ENCODE data around the gene MYOM1.

DNA sequence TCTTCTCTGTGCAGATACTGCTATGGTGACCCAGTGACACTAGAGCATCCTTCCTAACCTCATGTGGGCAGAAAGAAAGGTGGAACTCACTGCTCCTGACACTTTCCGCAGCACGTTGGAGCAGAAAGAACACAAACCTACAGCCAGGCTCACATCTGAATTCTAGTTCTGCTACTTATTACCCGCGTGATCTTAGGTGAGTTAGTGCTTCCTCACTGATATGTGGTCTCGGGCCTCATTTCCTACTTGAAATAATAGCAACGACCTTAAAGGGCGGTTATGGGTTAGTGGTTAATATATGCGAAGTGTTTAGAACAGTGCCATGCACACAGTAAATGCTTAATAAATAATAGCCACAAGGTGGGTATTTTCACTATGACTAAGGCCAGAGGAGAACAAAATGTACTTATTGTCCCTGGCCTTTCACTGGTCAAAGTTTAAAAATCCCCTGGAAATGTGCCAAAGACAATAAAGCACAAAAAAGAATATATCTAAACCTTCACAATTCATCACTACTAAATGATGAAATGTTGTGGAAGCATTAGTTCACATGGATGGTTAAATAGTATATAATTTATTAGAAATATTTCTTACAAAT is 66.6 kb downstream of the MYOM1 start:
- TF ChIP-seq FOXM1 (IDR thresholded peaks at IDR 0.05; ENCODE audit: borderline replicate concordance) (no peak), ARNT (IDR thresholded peaks at IDR 0.05) (no peak), BHLHE40 (IDR thresholded peaks at IDR 0.05; ENCODE audit: borderline replicate concordance) (no peak), ZNF384 (IDR thresholded peaks at IDR 0.05) (no peak), FOXA1 (IDR thresholded peaks at IDR 0.05) (no peak), ELF4 (IDR thresholded peaks at IDR 0.05) (no peak), SP1 (IDR thresholded peaks at IDR 0.05) (no peak), L3MBTL2 (conservative IDR thresholded peaks at IDR 0.05) (no peak), TARDBP (IDR thresholded peaks at IDR 0.05) (no peak), HDGF (IDR thresholded peaks at IDR 0.05; ENCODE audit: borderline replicate concordance) (no peak)
- TF ChIP-seq, protein P1, sequence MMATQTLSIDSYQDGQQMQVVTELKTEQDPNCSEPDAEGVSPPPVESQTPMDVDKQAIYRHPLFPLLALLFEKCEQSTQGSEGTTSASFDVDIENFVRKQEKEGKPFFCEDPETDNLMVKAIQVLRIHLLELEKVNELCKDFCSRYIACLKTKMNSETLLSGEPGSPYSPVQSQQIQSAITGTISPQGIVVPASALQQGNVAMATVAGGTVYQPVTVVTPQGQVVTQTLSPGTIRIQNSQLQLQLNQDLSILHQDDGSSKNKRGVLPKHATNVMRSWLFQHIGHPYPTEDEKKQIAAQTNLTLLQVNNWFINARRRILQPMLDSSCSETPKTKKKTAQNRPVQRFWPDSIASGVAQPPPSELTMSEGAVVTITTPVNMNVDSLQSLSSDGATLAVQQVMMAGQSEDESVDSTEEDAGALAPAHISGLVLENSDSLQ (IDR thresholded peaks at IDR 0.05), result no peak
